GM21576 (cell line): ENCODE measurements around the gene CAPN14.

Experiments used
- ATAC-seq: cut with Tn5 transposase; IDR thresholded peaks from one replicate; pipeline ENCODE4 v1.9.1; 2021; ENCODE audit warnings: mild to moderate bottlenecking, moderate library complexity; ENCODE audit not compliant: unreplicated experiment

The CAPN14 gene

GRCh38 chr2:31148514-31148913 is 68.8 kb downstream of the CAPN14 start:
- ATAC-seq, result no peak

DNA sequence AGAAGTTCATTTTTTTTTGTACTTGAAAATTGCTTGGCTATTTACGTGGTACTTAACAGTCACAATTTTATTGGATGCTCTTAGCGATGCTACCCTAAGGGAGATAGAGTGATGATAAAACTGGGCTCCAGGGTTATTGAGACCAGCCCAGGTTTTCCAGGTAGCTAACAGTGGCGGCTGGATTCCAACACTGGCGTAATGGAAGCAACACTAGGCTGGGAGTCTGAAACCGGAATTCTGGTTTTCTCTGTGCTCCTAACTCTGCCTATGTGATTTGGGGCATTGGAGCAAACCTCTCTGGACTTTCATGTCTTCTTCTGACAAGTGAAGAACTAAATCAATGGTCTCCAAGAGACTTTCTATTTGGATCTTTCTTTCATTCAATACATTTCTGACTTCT is 69.7 kb downstream of the CAPN14 start:
- ATAC-seq, result no peak

DNA sequence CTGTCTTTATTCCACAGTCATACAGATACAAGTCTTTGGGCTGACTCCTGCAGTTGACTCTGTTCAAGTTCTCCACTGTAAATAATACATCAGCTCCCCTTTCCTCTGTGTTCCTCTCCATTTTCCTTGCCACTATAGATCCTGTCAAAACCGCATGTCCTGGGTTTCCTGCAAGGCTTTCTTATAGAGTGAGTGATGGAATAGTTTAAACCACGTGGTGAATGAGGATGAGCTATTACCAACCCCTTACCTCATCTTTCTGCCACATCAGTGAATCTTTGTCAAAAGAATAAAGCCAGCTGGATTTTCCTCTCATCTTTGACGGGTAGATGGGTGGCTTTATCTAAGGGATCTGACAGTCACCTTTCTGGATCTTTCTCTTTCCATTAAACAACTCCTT is 75.2 kb downstream of the CAPN14 start:
- no peak for ATAC-seq

DNA sequence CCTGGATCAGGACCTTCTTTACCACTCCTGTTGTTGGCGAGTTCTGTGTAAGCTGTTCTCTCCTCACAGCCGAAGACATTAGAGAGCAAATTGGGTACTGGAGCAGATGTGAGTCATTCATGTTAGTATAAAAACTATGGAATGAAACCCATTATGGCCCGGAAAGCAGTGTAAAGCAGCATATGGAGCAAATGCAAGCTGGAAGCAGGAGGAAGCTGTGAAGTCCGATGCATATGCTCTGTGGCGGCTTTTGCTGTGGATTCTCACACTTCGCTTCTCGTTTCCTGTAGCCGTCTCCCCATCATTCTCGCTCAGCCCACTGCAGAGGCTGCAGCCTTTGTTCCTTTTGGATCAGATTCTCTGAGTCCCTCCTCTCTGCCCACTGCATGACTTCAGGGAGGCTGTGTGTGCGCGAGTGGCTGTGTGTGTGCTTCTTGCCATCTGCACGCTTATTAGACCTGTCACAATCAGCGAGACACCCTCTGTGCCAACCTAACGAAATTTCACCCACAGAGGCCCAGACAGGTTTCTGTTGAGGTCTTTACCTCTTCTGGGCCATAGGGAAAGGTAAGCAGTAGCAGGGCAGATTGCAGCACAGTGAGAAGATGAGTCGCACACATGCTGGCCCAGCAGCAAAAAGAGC is 75.8 kb downstream of the CAPN14 start:
- no peak for ATAC-seq

DNA sequence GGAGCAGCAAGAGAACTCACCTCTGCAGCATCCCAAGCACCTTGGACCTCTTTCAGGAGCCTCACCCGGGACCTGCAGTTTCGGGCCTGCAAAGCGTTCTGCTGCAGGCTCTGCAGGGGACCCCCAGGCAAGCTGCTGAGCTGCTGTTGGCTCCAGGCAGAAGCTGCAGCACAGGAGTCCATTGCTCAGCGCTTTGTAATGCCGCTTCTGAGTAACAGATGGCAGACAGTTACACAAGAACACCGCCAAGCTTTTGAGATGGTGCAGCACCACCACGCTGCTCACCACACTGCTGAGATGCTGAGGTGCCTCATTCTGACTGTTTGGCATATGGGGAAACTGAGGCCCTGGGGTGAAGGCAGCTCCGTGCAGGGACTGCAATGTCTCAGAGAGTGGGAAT is 77.2 kb downstream of the CAPN14 start:
- ATAC-seq, result no peak

- no peak for ATAC-seq
These were observed 77.6 kb downstream of the CAPN14 start for GRCh38 chr2:31139671-31140070.

DNA sequence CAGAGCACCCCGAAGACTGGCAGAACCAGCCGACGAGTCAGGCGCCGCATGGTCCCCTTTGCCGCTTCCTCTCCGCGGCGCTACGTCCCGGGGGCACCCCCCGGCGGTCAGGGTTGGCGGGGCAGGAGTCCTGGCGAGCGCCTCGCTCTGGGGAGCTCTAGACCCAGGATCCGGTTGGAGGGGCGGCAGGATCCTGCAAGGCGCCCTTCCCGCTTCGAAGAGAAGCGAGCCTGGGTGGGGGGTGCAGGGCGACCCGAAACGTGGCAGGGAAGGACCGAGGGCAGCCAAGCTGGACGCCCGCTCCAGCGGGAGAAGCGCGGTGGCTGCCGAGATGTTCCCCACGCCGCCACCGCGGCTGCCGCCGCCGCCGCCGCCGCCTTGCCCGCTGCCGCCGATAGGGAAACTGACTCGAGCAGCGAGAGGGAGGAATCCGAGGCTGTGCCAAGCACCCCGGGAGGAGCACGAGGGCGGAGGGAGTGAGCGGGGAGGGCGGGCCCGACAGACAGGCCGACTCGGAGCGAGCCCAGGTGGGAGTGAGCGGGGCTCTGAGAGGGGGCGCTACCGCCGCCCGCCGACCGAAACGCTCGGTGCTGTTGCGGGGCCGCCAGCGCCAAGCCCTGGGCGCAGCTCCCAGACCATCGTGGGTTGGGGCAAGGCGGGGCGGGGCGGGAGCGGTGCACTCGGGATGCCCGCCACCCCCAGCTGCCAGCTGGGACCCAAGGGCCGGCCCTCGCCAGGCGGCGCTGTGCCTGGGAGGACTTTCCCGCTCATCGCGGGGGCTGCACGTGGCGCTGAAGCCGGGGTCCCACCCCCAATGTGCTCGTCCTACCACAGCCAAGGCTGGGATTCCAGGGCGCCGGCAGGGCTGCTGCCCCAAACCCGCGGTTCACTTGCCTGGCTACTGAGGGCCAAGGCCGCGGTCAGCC is 79.0 kb downstream of the CAPN14 start, which contains the start of gene GALNT14:
GALNT14 (minus strand) TSS at position 404 of the 926 bp plus-strand sequence; CDS start at position 50, 354 bp downstream.
- peak; percentile 62 for ATAC-seq

- peak; percentile 19 for ATAC-seq
These were observed 79.9 kb downstream of the CAPN14 start for GRCh38 chr2:31137211-31138036.

DNA sequence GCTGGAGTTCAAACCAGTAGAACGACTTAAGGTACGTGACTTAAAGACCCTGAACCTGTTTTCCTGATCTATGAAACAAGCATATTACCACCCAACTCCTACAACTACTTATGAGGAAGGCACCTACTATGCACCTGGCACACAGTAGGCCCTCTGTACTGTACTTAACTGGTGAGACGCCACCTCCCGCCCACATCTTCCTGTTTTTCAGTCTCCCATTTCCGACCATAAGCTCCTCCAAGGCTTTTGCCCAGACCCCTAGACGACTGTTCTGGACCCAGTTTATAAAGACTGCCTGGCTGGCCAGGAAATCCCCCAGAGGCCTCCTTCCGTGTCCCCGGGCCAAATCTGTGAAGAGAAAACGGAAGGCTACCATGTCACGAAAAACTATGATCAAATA is 80.6 kb downstream of the CAPN14 start:
- ATAC-seq, result no peak

GRCh38 chr2:31136000-31136399 is 81.3 kb downstream of the CAPN14 start:
- ATAC-seq, result no peak

DNA sequence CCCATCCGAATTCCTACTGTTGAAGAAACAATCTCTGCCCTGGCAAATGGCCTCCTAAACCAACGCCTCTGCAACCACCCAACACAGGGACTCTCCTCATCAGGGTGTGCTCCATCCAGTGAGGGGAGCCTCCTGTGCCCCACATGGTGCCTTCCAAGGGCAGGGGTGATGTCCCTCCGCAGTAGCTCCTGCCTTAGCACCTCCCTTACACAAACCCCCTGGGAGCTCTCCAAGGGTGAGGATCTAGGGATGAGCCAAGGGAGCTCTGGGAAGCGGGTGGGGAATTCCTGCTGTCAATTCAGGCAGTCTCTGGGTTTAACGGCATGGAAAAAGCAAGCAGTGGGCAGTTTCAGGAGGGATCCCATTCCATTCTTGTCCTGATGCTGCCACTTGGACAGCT is 82.8 kb downstream of the CAPN14 start:
- no peak for ATAC-seq

GRCh38 chr2:31132786-31133185 is 84.5 kb downstream of the CAPN14 start:
- no peak for ATAC-seq

DNA sequence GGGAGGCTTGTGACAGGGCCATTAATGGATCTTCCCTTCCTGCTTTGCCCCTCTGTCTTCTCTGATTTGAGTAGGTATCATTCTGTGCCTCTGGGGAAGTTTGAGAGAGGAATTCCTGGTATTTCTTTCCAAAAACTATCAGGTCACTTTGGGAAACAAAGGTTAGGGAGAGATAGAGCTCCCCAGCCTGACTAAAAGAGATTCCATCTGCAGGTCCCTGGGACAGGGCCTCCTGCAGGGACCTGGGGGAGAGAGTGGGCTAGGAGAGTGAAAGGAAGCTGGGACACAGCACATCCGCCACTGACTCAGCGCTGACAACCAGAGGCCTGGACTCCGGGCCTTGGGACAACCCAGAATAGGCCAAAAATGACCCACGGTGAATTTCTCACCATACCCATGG is 85.4 kb downstream of the CAPN14 start:
- no peak for ATAC-seq

DNA sequence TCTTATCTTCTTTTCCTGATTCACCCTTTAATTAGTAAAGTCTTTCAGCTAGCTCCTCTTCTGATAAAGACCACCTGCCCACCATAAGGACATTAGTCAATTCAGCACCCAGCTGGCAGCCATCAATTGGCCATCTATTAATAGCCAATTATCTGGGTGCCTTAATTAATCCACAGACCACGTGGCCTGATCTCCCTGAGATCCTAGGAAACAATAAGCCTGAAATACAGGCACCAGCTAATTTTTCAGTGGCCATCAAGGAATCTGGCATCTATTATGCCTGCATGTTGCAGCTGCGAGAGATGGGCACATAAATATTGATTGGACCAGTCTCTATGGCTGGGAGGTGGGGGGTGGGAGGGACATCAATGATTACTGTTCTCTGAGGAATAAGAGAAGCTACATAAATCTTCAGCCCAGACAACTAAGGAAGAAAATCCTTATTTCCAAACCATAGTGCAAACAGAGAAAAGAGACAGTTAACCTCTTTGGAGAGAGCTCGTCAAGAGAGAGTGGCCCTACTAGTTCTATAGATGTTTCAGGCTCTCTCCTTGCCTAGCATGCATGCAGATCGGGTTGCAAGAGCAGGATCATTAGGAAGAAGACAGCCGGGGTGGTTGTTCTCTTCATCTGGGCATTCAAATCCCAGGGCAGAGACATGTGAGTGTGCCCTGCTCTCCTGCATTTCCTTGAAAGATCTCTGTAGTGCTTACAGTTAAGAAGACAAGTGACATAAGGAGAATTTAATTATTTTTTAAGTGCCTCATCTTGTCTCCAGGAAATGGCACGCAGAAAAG is 87.7 kb downstream of the CAPN14 start:
- ATAC-seq, result no peak

GRCh38 chr2:31127931-31128330 is 89.4 kb downstream of the CAPN14 start:
- ATAC-seq, result no peak

DNA sequence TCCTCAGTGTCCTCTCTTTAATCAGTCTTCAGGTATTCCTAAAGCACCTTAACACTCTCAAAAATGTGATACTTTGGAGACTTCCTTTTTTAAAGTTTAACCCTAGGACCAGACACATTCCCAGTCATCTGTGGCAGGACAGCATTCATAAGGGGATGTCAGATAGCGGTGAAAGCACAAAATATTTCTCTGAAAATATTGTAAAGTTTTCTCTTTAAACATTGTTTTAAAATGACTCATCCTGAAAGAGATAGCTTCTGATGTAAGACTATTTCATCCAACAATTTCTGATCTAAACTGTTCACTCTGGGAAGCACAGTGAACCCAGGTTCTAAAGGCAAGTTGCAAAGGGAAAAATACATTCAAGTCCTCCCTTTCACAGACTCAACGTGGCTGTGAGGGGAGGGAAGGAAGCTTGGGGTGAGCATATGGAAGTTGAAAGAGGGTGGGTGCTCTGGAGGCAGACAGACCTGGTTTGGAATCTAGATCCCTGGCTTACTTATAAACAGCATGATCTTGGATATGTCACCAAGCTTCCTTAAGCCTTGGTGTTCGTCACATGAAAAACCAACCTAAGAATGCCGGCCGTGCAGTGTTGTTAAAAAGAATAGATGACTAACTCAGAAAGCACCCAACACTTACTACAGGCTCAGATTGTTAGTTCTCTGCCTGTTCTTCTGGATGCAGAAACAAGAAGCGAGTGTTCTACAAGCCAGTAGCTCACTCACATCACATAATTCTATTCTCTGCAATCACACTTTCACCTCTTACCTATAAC is 91.2 kb downstream of the CAPN14 start:
- no peak for ATAC-seq

- no peak for ATAC-seq
These were observed 92.4 kb downstream of the CAPN14 start for GRCh38 chr2:31124904-31125303.
